IPS-11a (cell line): ENCODE data around the gene LRIT1.

Experiments used
- H3K4me3 ChIP-seq: one replicate; pipeline ENCODE4 v1.5.1; 2013; ENCODE audit warnings: low read depth, low read length, control low read depth

LRIT1 gene

GRCh38 chr10:84256510-84257342 is 15.4 kb upstream of the LRIT1 start:
- no peak overlapping the region for H3K4me3 ChIP-seq

- no peak overlapping the region for H3K4me3 ChIP-seq
Measured at GRCh38 chr10:84254552-84255478, 13.5 kb upstream of the LRIT1 start.

- no peak overlapping the region for H3K4me3 ChIP-seq
Measured at GRCh38 chr10:84248794-84249193, 7.4 kb upstream of the LRIT1 start.

GRCh38 chr10:84247496-84247895 is 6.2 kb upstream of the LRIT1 start:
- H3K4me3 ChIP-seq, result no peak overlapping the region

- H3K4me3 ChIP-seq, result no peak within 1 kb of the TSS
Measured at GRCh38 chr10:84244651-84245270, 3.4 kb upstream of the LRIT1 start, which contains the start of gene RGR. TSS of gene RGR (plus strand) at chr10:84245053. CDS start at chr10:84245091, 38 bp downstream.

- no peak overlapping the region for H3K4me3 ChIP-seq
Measured at GRCh38 chr10:84243759-84244158, 2.4 kb upstream of the LRIT1 start.

GRCh38 chr10:84238909-84239308 is 2.4 kb downstream of the LRIT1 start:
- H3K4me3 ChIP-seq, result no peak overlapping the region

- H3K4me3 ChIP-seq, result no peak overlapping the region
Measured at GRCh38 chr10:84237199-84238051, 3.9 kb downstream of the LRIT1 start.

GRCh38 chr10:84236807-84237198 is 4.5 kb downstream of the LRIT1 start:
- H3K4me3 ChIP-seq, result no peak overlapping the region

- H3K4me3 ChIP-seq, result no peak overlapping the region
Measured at GRCh38 chr10:84235096-84235495, 6.2 kb downstream of the LRIT1 start.

GRCh38 chr10:84234479-84234878 is 6.9 kb downstream of the LRIT1 start:
- H3K4me3 ChIP-seq, result no peak overlapping the region

GRCh38 chr10:84233940-84234339 is 7.4 kb downstream of the LRIT1 start:
- H3K4me3 ChIP-seq, result no peak overlapping the region

- H3K4me3 ChIP-seq, result no peak overlapping the region
Measured at GRCh38 chr10:84232376-84232775, 9.0 kb downstream of the LRIT1 start.

GRCh38 chr10:84230359-84230758 is 11.0 kb downstream of the LRIT1 start:
- no peak overlapping the region for H3K4me3 ChIP-seq

- H3K4me3 ChIP-seq, result no peak overlapping the region
Measured at GRCh38 chr10:84227810-84228209, 13.5 kb downstream of the LRIT1 start.

- H3K4me3 ChIP-seq, result no peak overlapping the region
Measured at GRCh38 chr10:84226616-84227015, 14.7 kb downstream of the LRIT1 start.

- H3K4me3 ChIP-seq, result no peak within 1 kb of the TSS
Measured at GRCh38 chr10:84225427-84226173, 15.7 kb downstream of the LRIT1 start, which contains the start of gene LRIT2. TSS of gene LRIT2 (minus strand) at chr10:84225544. CDS start at chr10:84225520, 24 bp downstream.

GRCh38 chr10:84224411-84225028 is 16.8 kb downstream of the LRIT1 start:
- H3K4me3 ChIP-seq, result no peak overlapping the region

- H3K4me3 ChIP-seq, result no peak overlapping the region
Measured at GRCh38 chr10:84221916-84222315, 19.4 kb downstream of the LRIT1 start.
